C4-2B (cell line): Measurements from ENCODE around the gene ADI1.

Source experiments
- H3K27ac ChIP-seq: fragments of 450-650 bp; 2 replicates; pipeline ENCODE4 v1.5.1; 2017
- ZFX ChIP-seq: fragments of 450-650 bp; IDR thresholded peaks from 2 replicates; pipeline ENCODE4 v1.6.1; 2017
- TF ChIP-seq, protein P1 (sequence below): fragments of 450-650 bp; conservative IDR thresholded peaks from 2 replicates; pipeline ENCODE4 v1.5.1; 2017; ENCODE audit warnings: mild to moderate bottlenecking

The ADI1 gene

GRCh38 chr2:3535794-3536681 is 16.7 kb upstream of the ADI1 start:
- TF ChIP-seq ZFX: no peak
- no peak overlapping the region for H3K27ac ChIP-seq

DNA sequence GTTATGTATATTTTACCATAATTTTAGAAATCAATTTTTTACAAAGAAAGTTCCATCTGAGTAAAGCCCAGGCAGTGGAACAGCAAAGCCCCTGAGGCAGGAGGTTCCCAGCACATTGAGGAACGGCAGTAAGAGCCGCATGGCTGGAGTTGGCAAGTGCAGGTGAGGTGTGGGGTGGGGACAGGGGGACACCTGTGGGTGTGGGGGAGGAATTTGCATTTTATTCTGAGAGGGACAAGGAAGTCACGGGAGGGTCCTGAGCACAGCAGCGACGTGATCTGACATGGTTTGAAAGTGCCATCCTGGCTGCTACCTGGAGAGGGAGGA is 16.1 kb upstream of the ADI1 start:
- TF ChIP-seq, protein P1, sequence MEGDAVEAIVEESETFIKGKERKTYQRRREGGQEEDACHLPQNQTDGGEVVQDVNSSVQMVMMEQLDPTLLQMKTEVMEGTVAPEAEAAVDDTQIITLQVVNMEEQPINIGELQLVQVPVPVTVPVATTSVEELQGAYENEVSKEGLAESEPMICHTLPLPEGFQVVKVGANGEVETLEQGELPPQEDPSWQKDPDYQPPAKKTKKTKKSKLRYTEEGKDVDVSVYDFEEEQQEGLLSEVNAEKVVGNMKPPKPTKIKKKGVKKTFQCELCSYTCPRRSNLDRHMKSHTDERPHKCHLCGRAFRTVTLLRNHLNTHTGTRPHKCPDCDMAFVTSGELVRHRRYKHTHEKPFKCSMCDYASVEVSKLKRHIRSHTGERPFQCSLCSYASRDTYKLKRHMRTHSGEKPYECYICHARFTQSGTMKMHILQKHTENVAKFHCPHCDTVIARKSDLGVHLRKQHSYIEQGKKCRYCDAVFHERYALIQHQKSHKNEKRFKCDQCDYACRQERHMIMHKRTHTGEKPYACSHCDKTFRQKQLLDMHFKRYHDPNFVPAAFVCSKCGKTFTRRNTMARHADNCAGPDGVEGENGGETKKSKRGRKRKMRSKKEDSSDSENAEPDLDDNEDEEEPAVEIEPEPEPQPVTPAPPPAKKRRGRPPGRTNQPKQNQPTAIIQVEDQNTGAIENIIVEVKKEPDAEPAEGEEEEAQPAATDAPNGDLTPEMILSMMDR: no peak
- no peak for TF ChIP-seq ZFX
- H3K27ac ChIP-seq: no peak overlapping the region

DNA sequence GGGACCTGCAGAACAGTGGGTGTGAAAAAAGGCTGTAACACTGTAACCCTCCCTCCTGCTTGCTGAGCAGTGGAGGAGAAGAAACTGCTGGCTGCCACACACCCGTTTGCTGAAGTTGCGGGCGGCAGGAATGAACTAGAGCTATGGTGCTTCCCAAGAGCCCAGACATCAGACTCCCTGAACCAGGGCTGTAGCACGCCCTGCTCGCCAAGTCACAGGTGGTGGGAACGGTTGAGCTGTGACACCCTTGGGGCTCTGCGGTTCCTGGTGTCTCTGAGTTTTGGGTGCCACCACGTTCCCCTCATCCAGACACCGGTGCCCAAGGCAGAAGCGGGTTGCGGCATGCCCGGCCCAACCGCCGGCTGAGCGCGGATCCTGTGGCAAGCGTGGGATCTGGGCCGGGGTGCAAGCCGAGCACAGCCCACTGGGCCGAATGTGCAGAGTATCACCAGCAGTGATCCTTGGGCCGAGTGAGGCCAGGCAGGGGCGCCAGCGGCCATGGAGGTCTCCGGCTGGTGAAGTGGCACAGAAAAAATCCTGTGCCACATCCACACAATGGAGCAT is 15.0 kb upstream of the ADI1 start:
- no peak overlapping the region for H3K27ac ChIP-seq
- TF ChIP-seq, protein P1: no peak
- TF ChIP-seq ZFX: no peak

- TF ChIP-seq ZFX: no peak
- TF ChIP-seq, protein P1: no peak
Observed at GRCh38 chr2:3533836-3534235, 14.5 kb upstream of the ADI1 start.

GRCh38 chr2:3532941-3533340 is 13.6 kb upstream of the ADI1 start:
- no peak overlapping the region for H3K27ac ChIP-seq
- no peak for TF ChIP-seq ZFX
- TF ChIP-seq, protein P1: no peak

More at GRCh38 chr2:3533836-3534235, 14.5 kb upstream of the ADI1 start:
- no peak overlapping the region for H3K27ac ChIP-seq

- TF ChIP-seq, protein P1: no peak
- no peak for TF ChIP-seq ZFX
- H3K27ac ChIP-seq: no peak overlapping the region
Observed at GRCh38 chr2:3529316-3530025, 10.1 kb upstream of the ADI1 start.

DNA sequence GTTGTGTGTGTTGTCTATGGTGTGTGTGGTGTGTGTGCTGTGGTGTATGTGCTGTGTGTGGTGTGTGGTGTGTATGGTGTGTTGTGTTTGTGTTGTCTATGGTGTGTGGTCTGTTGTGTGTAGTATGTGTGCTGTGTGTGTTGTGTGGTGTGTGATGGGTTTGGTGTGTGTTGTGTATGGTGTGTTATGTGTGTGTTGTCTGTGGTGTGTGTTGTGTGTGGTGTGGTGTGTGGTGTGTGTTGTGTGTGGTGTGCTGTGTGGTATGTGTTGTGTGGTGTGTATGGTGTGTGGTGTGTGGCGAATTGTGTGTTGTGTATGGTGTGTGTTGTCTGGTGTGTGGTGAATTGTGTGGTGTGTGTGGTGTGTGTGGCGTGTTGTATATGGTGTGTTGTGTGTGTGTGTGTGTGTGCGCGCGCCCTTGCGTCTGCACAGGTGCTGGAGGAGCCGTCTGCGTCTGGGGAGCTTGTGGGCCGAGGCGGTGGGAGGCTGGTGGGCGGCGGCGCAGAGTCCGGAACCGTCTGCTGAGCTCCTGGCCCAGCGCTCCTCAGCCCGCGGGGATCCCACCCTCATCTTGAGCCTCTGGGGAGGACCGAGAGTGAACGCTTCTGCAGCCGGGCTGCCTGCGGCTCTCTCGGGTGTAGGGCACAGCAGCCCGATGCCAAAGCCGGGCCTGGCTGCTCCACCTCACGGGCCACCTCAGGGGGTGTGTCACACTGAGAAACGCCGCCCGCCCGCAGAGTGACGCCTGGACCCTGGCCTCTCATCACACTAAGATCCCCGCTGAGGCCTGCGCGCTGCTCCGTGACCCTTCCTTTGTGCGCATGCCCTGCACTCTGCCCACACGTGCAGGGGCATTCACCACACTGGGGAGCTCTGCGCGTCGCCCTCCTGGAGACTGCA is 8.8 kb upstream of the ADI1 start:
- H3K27ac ChIP-seq: no peak overlapping the region
- TF ChIP-seq ZFX: no peak
- TF ChIP-seq, protein P1: no peak
